GM19372 (cell line): ENCODE data around the gene SPRR4.
"Not testable (repeated sequence)": the region's sequence is repeated elsewhere in the genome, so short reads cannot be mapped to it uniquely, and the experiment has no call there.

Experiments
- ATAC-seq: cut with Tn5 transposase; IDR thresholded peaks from one replicate; pipeline ENCODE4 v1.9.1; 2021; ENCODE audit warnings: mild to moderate bottlenecking, low read depth, moderate library complexity; ENCODE audit not compliant: unreplicated experiment

SPRR4 gene

GRCh38 chr1:153001382-153001781 lies 30.9 kb downstream of the SPRR4 start, which contains the start of gene SPRR3:
Gene SPRR3, plus strand, starts transcription at chr1:153001749. Its CDS starts 1,272 bp downstream, at chr1:153003021.
- no peak for ATAC-seq

- not testable (repeated sequence) for ATAC-seq
Observed at GRCh38 chr1:153011235-153011758, 40.8 kb downstream of the SPRR4 start.

GRCh38 chr1:153021829-153022228 lies 51.4 kb downstream of the SPRR4 start:
- ATAC-seq: not testable (repeated sequence)
